GM18519 (cell line): ENCODE results near the gene GPR132.
"Not testable (repeated sequence)": the region's sequence is repeated elsewhere in the genome, so short reads cannot be mapped to it uniquely, and the experiment has no call there.

Experiments
- ATAC-seq: cut with Tn5 transposase; IDR thresholded peaks from one replicate; pipeline ENCODE4 v1.9.1; 2021; ENCODE audit warnings: mild to moderate bottlenecking, moderate library complexity; ENCODE audit not compliant: unreplicated experiment, low FRiP score

Gene GPR132, protein sequence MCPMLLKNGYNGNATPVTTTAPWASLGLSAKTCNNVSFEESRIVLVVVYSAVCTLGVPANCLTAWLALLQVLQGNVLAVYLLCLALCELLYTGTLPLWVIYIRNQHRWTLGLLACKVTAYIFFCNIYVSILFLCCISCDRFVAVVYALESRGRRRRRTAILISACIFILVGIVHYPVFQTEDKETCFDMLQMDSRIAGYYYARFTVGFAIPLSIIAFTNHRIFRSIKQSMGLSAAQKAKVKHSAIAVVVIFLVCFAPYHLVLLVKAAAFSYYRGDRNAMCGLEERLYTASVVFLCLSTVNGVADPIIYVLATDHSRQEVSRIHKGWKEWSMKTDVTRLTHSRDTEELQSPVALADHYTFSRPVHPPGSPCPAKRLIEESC

DNA sequence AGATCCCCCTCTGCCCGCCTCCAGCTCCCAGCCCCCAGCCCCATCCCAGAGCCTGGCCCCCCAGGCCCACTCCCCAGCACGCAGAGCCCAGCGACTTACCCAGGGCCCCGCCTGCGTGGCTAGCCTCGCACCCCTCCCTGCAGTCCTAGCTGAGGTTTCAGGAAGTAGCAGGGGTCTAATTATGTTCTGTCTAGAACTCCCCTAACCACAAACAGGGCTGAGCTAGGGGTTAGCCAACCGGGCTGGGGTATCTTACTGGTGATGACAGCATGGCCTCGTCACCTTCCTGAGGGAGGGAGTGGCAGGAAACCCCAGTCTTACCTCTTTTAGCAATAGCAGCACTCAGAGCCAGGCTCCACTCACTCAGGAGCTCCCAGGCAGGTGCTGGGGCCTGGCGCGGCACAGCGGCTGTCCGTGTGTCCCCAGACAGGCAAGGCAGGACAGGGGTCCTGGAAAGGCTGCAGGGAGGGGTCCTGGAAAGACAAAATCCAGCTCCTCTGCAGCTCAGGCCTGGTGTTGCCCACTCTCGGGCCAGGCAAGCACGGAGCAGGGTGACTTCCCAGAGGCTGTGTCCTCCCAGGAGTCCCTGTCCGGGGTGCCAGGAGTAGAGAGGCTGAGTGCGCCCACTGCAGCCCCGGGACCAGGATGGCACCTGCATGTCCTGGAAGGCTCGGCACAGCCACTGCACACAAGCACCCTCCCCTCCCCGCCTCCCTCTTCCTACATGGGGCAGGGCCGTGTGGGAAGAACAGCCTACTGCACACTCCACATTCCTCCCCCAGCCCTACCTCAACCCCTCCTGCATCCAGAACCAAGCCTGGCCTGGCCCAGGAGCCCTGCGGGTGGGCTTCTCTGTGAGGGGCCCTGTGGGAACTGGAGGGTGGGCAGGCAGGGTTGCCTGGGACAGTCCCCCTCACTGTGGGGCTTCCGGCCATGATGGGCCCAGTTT lies at the start of gene GPR132:
Gene GPR132, minus strand, starts transcription at position 151 of the 949 bp plus-strand sequence. CDS start 10,010 bp downstream, outside the sequence.
- ATAC-seq, result peak; percentile 51

DNA sequence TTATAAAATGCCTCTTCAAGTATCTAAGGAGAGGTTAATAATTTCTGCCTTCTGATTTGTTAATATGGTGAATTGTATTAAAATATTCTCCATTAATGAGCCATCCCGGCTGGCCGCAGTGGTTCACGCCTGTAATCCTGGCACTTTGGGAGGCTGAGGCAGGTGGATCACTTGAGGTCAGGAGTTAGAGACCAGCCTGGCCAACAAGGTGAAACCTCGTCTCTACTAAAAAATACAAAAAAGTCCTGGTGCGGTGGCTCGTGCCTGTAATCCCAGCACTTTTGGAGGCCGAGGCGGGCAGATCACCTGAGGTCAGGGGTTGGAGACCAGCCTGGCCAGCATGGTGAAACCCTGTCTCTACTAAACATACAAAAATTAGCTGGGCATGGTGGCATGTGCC lies 44.0 kb upstream of the GPR132 start:
- not testable (repeated sequence) for ATAC-seq

DNA sequence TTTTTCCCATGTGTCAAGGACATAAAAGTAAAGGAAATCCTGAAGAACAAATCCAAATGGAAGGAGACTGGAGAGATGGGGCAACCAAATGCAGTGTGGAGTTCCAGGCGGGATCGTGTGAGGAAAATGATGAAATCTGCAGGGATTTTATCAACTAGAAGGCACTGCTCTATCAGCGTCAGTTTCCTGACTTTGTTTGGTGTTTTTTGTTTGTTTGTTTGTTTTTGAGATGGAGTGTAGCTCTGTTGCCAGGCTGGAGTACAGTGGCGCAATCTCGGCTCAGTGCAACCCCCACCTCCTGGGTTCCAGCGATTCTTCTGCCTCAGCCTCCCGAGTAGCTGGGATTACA lies 43.3 kb upstream of the GPR132 start:
- ATAC-seq, result no peak

DNA sequence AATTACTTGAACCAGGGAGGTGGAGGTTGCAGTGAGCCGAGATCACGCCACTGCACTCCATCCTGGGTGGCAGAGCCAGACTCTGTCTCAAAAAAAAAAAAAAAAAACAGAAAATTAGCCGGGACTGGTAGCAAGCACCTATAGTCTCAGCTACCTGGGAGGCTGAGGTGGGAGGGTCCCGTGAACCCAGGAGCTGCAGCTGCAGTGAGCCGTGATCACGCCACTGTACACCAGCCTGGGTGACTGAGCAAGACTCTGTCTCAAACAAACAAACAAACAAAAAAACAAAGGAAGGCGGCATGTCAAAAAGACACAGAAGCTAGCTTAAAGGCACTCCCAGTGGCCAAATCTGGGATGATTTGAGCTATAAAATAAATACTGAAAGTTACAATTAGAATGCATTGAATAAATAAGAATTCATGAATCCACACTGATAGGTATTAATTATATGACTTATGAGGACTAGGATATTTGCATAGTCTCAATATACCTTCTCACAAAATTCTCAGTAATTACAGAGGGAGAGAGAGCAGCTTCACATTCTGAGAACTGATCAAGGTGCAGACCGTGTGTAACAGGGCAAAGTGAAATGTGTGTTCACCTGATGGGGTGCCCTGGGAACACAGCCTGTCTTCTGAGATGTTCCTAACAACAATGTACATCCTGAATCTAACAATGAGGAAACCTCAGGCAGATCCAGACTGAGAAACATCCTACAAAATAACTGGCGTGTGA lies 42.7 kb upstream of the GPR132 start:
- no peak for ATAC-seq

DNA sequence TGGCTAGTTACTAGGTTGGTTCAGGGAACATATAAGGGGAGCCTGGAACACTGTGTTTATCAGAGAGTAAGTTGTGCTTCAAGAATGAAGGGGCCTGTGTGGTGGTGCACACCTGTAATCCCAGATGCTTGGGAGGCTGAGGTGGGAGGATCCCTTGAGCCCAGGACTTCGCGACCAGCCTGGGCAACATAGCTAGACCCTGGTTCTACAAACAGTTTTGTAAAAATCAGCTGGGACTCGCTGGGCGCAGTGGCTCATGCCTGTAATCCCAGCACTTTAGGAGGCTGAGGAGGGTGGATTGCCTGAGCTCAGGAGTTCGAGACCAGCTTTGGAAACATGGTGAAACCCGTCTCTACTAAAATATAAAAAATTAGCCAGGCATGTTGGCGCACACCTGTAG lies 42.1 kb upstream of the GPR132 start:
- no peak for ATAC-seq

DNA sequence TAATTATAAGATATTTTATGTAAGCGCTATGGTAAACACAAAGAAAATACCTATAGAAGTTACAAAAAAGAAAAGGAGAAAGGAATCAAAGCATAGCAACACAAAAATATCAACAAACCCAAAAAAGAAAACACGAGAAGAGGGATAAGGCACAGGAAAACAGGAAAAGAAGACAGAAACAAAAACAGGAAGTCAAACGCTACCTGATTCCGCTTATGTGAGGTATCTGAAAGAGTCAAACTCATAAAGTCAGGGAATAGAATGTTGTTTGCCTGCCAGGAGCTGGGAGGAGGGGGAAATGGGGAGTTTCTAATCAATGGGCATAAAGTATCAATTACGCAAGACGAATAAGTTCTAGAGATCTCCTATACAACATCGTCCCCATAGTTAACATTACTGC lies 39.9 kb upstream of the GPR132 start:
- no peak for ATAC-seq

DNA sequence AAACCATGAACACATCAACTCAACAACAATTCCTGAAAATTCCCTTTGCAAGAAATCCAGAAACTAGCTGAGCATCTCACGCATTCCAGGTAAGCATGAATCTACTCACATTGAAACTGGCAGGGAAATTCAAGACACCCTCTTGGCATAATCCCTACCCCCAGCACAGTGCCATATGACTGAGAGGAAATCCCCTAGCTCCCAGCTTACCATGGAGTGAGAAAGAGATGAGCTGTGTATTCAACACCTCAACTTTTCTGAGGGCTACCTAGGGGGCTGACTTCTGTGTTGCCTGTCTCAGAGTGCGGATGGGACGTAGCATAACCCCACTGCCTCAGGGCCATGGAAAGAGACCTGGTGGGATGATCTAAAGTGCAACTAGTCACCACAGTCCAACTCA lies 37.7 kb upstream of the GPR132 start:
- no peak for ATAC-seq

DNA sequence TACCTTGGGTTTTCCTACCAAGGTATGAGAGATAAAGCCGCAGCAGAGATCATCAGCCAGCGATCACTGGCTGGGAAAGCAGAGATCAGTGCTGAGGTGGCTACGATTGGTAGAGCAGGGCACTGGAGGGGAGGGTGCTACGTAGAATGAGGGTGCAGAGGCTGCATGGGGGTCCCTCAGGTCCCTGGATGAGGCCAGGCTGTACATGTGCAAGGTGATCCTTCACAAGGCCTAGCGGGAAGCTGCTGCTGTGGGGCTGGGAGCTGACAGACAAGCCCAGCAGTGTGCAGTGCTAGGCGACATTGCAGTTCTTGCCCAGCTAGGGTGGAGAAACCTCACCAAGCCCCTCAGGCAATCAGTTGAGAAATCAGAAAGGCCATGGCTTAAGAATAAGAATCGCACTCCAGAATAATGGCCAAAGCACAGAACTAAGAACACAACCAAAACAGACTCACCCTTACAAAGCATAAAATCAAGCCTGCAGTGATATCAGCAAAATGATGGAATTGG lies 37.2 kb upstream of the GPR132 start:
- ATAC-seq, result no peak

DNA sequence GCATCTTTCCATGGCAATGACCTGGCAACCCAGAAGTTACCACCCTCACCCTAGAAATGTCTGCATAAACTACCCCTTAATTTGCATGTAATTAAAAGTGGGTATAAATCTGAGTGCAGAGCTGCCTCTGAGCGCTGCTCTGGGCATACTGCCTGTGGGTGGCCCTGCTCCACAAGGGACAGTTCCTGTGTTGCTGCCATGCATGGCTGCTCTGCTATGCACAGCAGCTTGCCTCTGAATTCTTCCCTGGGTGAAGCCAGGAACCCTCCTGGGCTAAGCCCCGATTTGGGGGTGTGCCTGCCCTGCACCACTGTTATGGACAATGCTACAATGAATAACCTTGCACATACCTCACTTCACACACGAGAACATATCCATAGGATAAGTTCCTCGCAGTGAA lies 35.7 kb upstream of the GPR132 start:
- ATAC-seq, result no peak

DNA sequence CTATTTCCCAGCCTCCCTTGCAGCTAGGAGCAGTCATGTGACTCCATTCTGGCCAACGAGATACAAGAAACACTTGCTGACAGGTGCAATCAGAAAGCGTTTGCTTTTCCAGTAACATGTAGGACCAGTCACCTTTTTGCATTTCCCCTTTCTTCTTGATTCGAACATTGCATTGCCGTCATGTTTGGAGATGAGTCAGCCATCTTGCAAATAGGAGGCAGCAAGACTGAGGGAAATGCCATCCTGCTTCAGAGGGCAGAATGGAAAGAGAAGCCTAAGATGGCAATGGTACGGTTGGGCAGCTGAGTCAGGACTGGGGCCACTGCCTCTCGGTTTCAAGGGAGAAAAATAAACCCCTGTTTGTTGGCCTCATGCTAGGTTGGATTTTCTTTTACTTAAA lies 34.5 kb upstream of the GPR132 start:
- no peak for ATAC-seq

DNA sequence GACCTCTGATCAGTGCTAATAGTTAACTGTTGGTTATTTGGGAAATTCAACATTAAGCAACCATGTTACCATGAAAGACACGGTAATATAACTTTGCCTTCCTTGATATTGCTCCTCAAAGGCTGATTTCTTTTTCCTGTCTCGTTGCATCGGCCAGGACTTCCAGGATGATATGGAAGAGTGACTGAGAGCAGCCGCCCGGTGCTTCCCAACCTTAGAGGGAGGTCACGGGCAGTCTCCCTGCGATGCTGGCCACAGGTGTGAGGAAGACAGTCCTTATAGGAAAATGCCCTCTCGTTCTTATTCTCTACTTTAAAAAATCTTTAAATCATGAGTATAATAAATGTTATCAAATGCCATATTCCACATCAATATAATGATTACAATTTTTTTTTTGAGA lies 33.1 kb upstream of the GPR132 start:
- no peak for ATAC-seq

DNA sequence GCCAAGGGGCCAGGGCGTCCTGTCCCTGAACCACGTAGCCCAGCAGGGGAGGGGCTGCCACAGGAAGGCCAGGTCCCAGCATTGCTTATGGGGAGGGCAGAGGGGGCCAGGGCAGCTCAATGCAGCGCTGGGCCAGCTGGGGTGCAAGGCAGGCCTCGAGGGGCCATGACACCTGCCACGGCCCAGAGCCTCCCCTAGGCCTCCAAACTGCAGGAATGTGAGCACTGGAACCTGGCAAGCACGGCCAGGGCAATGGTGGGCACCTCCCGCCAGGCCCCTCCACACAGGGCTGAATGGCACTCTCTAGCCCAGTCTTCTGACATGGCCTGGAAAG lies 32.5 kb upstream of the GPR132 start:
- ATAC-seq, result no peak

DNA sequence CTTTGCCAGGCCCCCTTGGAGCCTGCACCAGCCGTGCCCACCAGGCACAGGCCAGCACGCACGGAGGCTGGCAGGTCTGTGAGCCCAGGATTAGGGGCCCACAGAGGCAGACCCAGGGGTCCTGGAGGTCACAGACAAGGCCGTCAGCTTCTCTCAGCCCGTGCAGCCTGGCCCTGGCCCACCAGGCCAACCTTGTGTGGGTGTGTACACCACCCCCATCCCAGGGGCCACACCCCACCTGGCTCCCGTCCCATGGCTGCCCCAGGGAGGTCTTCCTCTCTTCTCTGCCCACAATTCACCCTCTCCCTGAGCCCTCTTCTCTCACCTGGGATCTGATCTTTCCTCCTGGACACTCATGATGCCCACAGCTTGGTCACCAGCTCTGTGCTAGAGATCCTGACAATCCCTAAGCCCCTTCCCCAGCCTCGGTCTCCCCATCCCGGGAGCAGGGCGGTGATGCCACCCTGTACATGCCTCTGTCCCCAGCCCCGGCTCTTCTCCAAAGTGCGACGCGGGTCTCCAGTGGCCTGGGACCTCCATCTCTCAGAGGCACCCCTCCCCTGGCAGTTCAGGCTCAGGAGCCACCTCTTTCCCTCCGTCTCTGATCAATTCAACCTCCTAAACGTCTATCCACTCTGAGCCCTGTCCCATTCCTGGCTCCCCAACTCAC lies 31.1 kb upstream of the GPR132 start:
- no peak for ATAC-seq

DNA sequence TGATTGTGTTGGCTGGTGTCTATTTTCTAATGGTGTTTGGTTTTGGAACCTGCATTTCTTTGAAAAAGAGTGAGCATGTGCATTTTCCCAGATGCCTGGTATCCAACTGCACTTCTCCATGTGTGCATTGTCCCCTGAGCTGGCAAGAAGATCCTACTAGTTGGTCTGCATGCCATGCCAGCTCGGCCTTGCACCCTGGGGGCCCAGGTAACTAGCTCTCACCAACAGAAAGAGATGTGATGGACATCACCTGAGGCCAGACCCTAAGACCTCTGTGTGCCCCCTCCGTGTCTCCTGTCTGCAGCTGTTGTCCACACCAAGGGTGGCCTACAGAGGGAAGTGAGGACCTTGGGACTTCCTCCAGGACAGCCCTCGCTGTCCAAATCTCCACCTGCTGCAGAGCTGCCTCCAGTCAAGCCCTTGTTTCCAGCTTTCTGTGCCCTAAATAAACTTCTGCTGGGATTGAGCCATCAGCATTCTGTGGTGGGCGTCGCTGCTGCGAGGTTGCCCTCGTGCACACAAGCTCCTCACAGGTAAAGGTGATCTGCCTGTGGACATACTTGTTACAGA lies 30.1 kb upstream of the GPR132 start:
- ATAC-seq, result no peak

DNA sequence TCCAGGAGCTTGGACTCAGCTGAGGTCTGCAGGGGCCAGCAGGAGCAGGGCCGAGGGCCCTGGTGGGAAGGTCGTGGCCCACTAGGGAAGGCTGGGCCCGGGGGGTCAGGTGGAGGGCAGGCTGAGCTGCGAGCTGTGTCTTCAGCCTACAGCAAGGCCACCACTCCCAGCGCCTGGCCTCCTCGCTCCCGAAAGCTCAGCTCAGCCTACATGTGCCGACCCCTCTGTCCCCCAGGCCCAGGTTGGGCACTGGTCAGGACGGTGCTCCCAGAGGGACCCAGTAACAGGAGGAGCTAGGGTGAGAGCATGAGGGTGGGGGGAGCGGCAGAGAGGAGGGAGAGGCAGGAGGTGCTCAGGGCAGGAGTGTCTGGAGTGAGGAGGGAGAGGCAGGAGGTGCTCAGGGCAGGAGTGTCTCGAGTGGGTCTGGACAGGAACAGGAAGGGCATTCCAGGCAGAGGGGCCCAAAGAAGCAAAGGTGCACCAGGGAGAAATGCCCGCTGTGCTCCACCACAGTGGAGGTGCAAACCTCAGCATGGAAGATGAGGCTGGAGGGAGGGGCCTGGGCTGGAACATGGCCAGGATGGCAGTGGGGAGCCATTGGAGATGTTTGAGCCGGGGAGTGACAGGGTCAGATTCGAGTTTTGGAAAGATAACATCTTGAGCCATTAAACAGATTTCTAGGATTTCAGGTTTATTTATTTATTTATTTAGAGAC lies 29.1 kb upstream of the GPR132 start:
- ATAC-seq, result no peak

DNA sequence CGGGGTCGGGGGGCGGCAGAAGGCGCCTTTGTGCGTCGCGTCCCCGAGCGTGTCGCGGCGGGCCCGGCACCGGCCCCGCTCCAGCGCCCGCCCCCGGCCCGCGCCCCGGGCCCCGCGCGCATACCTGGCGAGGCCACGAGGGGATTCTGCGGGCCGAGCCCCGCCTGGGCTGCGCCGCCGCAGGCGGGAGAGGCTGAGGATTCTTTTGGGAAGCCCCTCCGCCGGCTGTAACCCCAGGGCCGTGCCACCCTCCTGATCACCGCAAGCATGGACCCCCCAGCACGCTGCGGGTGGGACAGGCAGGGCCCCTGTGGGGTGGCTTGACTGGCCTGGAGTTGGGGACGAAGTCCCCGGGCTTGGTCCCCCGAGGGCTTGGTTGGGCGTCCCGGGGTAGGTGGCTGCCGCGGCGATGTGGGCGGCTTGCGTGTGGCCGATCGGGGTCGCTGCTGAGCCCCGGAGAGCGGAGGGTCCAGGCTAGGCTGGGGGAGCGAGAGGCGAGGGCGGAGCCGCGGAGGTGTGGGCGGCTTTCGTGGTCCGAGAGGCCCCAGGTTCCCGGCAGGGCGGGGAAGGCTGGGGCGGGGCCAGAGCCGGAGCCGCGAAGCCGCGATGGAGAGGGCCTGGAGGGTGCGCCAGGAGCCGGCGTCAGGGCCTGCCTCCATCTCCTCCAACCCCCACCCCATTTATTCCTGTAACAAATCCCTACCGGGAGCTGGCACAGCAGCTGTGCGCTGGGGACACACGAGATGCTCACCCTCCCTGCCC lies 28.4 kb upstream of the GPR132 start:
- no peak for ATAC-seq

DNA sequence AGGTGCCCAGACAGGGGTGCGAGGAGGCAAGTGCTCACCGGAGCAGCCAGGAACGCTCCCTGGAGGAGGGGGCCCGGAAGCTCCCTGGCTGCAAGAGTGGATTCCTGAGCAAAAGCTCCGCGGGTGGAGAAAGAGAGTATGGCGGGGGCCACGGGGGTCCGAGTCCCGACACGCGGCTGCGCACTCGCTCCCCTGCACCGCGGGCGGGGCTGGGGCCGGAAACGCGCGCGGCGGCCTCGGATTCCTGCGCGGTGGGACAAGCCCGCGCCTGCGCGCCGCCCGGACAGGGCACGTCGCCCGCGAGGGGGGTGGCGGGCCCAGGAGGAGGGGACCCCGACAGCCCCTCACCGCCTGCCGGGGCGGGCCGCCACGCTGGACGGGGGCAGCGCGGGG lies 27.8 kb upstream of the GPR132 start:
- no peak for ATAC-seq

DNA sequence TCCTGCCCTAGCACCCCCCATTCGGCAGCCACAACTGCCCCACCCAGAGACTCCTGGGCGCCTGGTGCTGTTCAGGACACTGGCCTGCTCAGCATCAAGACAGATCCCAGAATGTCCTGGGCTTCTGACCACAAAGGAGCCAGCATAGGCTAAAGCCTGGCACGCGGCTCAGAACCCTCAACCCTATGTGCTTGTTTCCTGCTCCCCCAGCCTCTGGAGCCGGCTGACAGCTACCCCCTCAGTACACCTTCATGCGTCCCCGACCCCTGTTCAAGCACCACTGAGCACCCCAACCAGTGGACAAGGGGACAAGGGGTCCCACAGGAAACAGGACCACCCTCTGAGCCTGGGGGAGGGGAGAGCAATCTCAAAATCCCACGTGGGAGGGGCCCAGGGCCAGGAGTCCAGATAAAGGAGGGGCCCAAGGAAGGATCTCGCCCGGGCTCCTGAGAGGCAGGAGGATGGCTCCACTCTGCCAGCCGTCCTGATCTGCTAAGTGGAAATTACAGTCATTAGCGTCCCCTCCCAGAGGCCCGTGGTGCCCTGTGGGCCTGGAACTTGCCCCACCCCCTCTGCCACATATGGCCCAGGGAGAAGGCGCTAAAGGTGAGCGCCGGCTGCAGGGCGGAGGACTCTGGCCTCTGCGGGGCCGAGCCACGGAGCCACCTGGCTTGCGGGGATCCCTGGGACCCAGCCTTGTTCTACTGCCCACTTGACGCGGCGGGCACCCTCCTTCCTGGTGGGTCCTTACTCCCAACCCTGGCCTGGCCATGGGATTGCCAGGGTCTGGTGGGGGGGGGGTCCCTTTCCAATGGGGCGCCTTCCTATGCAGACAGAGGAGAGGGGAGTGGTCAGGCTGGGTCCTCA lies 27.2 kb upstream of the GPR132 start:
- no peak for ATAC-seq
